DLD1 (cell line): ENCODE data around the gene KCNN4.

Experiments
- in situ Hi-C: cut with HindIII; loops from 2 replicates; pipeline ENCODE4 v1.10.0; 2017; ENCODE audit warnings: low sequenced_read_pairs

The KCNN4 gene

DNA sequence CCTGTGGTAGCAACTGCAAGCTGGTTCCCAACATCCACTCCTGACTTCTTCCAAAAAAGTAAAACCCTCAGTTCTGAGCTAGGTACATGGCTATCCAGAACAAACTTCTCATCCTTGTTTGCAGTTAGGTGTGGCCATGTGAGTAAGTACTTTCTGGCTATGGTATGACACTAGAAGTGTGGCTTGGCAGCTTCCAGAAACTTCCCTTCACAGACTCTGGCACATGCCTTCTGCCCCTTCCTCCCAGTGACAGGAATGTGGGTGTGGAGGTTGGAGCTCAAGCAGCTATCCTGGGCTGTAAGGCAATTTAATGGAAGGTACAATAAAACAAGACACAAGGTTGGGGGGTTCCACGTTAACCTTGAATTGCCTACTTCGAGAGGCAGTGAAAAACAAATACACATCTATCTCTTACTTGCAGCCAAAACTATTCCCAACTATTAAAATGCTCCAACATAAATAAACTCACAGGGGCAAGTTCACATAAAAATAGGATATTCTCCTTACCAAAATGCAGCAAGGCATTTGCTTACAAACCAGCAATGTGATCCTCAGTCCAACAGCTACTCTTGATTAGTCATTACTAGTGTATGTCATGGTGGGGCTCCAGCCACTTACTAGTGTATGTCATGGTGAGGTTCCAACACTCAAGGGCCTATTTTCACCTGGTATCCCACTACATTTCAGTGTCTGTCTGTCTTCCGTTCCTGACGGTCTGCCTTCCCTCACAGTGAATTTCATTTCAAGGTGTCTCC, 29.1 kb downstream of the KCNN4 start:
- in situ Hi-C loops, result no loop called here

DNA sequence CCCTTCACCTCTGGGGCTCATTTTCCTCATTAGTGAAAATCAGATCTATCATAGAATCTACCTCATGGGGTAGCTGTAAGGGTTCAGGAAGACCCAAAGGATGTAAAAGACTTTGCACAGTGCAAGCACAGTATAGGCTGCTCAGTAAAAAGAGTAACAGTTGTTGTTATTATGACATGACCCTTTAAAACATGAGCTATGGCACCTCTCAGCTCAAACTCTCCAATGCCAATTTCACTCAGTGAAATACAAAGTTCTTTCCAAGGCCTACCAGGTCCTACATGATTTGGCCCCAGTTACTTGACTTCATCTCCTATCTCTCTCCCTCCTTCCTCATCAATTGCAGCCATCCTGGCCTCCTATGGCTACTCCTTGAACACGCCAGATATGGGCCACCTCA, 30.9 kb downstream of the KCNN4 start:
- in situ Hi-C loops, result no loop called here

DNA sequence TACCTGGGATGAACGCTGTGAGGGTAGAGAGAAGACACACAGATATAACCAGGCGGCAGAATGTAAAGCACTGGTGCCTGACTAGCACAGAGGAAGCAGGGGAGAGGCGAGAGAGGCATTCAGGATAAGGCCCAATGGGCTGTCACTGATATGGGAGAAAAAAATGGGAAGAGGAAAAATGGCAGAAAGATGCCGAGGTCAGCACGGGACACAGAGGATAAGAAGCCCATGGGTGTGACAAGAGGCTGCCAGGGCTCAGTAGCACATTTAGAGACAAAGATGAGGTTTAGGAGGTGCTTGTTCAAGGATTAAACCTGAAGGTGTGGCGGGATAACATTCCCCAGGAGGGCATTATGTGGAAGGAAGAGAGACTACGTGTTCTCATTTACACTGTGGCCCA, 31.6 kb downstream of the KCNN4 start:
- in situ Hi-C loops, result no loop called here

DNA sequence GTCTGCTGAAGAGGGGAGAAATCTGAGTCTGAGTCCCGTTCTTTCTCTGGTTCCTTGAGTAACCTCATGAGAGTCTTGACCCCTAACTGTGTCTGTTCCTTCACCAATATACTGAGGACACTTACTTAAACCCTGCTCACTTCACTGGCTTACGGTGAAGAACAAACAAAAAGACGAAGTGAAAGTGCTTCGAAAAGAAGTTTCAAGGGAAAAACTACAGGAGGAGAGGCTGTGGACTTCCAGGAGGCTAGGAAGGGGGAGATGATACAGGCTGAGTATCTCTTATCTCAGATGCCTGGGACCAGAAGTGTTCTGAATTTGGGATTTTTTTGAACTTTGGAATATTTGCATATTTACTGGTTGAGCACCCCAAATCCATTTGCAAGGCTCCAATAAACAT, 32.1 kb downstream of the KCNN4 start:
- in situ Hi-C loops, result no loop called here

DNA sequence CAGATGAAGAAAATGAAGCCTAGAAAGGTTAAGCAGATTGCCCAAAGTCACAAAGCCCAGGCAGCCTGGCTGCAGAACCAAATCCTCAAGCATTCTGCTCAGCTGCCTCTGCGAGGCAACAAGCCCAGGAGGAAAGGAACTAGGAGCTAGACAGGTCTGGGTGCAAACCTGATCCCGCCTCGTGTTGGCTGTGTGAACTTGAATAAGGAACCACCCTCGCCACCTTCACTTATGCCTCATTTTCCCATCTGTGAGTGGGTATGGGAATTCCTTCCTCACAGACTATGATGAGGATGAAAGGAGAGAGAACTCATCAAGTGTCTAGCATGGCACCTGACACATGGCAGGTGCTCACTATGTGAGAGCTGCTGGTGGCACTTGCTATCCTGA, 32.6 kb downstream of the KCNN4 start:
- in situ Hi-C loops, result no loop called here

DNA sequence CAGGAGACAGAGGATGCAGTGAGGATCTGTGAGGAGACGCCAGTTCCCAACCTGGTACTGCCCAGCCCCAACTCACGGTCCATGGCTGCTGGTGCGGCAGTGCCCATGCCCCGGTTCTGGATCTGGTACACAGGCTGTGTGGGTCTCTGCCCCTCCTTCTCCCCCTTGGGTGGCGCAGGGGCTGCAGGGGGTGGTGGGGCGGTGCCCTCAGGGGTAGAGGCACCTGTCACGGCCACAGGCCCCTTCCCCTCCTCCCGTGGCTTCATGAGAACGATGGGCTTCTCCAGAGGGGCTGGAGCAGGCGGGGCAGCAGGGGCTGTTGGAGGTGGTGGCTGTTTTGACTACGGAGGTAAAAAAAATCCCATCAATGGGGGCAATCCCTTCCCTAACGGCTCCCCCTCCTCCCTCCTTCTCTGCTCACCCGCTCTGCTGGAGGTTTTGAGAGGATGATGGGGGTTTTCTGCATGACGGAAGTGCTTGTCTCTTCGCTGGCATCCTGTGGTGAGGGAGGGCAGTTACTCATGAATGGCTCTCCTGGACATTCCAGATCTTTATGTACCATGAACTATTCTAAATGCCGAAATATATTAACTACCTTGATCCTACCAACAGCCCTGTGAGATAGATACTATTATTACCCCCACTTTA, 33.1 kb downstream of the KCNN4 start:
- in situ Hi-C loops, result no loop called here

DNA sequence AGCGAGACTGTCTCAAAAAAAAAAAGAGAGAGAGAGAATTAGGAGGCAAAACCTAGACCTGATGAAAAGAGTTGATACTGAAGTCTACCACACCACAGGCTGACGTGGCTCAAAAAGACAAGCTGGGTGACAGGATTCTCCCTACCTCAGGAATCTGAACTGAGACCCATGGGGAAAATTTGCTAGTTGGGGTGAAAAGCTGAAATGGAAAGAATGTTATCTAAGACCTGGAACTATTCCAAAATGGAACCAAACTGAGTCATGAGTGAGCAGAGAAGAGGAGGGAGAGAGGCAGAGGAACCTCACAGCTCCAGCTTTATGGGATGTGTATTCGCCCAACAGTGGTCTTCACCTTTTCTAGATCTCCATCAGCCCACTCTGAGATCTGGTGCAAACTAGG, 37.7 kb downstream of the KCNN4 start:
- in situ Hi-C loops, result no loop called here

DNA sequence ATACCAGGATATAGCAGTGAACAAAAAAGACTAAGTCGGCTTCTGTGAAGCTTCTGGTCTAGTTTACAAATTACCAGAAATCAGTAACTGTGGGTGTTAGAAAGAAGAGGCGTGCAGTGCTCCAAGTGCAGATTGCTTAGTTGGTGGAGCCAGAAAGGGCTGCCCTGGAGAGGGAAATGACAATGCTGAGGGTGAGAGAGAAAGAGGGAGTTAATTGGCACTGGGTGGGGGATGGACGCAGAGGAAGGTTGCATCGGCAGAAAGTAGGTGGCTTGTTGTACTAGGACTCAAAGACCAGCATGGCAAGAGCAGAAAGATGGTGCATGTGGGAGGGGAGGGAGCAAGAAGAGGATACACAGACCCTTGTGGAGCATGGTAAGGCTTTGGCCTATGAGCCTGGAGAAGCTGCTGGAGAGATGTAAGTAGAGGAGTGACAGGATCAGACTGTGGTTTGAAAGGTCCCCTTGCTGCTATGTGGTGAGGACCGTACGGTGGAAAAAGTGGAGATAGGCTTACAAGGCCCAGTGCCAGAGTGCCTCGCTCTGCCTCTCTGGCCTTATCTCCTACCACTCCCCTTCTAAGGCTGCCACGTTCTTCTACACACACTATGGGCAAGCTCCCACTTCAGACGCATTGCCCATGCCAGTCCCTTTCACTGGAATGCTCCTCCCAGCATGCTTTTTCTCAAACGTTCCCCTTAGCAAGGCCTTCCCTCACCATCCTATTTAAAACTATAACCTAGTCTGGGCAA, 39.5 kb downstream of the KCNN4 start:
- in situ Hi-C loops, result no loop called here

DNA sequence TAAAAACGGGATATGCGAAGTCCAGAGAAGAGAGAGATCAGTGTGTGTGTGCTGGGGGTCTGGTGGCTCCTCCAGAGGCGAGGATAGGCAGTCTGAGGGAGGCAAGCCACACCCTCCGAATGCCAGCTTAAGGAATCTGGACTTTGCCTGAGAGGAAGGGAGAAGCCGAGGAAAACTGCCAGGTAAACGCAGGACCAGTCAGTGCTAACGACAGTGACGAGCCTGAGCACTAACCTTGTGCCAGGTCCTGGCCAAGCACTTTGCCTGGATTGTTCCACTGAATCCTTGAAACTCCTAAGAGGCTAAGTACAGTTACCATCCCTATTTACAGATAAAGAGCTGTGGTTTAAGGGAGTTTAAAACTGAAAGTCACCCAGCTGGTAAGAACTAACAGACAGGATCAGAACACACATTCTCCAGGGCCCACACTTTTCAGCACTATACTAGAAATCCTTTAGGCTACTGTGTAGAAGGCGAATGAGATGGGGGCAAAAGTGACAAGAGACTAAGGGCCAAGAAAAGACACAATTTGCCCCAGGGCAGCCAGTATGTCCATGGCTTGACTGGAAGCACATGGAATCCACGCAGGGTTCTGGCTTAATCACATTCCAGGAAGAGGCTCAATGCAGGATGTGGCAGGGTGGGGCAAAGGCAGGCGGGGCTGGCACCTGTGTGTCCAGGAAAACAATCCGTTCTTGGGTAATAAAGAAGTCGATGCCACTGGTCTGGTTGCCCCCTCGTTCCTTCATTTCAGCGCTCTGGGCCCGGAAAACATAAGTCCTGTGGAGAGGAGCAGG, 41.1 kb downstream of the KCNN4 start:
- in situ Hi-C loops, result no loop called here

DNA sequence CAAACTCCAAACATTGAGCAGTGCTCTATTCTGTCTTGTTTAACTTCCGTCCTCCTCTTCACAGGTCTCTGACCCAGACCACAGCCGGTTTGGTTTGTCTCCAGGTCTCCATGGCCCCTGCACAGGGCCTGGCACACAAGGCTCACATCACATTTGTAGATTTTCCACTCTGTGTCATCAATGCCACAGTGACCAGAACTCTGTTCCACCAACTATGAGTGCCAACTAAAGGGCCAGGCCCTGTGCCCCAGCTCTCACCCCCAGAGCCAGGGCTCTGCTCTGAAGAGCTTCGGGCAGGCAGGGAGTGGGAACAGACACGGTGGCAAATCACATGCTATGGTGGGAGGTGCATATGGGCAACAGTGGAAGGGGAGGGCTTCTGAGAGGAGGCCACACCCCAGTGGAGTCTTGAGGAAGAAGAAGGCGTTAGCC, 42.0 kb downstream of the KCNN4 start:
- in situ Hi-C loops, result no loop called here

DNA sequence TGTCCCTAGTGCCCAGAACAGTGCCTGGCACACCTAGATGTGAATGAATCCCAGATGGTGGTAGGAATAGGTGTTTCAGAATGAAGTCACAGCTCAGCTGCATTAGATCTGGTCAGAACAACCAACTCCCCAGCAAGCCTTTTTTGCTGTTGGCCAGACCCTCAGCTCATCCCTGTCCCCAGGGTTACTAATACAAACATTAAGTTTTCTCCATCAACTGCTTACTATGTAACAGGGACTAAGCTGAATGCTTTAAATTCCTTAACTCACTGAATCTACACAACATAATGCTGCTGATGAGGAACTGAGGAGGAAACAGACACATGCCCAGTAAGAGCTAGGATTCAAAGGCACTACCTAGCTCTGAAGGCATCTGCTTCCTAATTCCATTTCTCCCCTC, 44.8 kb downstream of the KCNN4 start:
- in situ Hi-C loops, result no loop called here

DNA sequence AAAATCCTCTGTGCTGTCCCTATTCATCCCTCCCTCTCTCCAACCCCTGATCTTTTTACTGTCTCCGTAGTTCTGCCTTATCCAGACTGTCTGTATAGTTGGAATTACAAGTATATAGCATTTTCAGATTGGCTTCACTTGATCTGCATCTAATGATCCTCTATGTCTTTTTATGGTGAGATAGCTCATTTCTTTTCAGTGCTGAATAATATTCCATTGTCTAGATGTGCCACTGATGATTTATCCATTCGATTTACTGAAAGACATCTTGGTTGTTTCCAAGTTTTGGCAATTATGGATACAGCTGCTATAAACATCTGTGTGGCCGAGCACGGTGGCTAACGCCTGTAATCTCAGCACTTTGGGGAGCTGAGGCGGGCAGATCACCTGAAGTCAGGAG, 45.8 kb downstream of the KCNN4 start:
- in situ Hi-C loops, result no loop called here

DNA sequence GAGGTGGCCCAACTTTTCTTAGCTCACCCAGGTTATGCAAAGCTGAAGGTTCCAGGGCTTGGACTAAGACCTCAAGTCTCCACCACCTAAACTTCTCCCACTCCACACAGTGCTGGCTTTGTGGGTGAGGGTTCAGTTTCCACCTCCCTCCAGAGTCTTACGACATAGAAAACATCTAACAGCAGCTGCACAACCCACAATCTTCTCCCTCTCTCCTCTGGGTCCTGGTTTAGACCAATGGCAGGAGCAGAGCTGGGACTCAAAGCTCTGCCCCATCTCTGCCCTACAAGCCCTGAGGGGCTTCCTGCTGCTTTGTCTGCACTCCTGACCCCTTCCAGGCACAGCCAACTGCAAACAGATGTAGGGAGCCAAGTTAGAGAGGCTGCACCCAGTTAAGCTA, 48.9 kb downstream of the KCNN4 start:
- in situ Hi-C loops, result no loop called here

DNA sequence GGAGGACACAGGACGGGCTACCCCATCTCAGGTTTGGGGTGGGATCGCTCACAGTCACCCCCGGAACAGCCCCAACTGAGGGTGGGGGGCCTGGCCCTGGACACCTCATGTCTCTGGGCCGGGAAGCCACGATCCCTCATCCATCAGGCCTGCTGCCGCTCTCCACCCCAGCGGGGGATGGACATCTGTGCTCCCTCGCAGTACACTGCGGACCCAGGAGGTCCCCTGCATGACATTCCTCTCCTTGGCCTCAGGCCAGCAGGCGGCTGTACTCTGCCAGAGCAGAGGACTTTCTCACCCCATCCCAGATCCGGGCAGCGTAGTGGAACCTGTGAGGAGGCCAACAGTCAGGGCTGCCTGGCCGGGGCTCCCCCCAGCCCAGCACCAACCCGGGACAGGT, 49.4 kb downstream of the KCNN4 start:
- in situ Hi-C loops, result no loop called here

DNA sequence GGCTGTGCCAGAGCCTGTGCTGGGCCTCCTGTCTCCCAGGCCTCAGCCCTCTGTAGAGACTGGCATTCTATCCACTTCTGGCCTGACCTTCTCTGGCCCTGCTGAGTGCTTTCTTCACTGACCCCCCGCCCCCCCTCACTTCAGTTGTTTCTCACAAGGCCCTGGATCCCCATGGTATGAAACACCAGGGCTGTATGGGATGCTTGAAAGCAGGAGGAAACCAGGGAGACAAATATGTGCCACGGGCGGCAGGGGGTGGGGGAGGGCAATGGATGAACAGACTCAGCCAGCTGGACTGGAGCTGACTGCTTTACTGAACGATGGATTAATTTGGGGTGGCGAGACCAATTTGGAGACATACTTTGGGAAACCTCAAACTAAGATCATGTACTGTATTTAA, 50.9 kb downstream of the KCNN4 start:
- in situ Hi-C loops, result no loop called here

DNA sequence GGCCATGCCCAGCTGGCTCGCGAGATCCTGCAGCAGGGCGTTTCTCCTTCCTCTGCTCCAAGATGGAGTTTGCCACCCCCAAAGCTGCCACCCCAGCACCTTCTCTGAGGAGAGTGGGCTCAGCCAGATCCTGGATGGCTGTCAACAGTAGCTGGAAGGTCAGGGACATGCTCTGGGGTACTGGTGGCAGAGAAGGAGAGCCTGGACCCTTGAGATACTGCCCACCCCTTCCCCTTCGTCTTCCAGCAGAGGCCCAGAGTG, 53.2 kb downstream of the KCNN4 start:
- in situ Hi-C loops, result no loop called here

DNA sequence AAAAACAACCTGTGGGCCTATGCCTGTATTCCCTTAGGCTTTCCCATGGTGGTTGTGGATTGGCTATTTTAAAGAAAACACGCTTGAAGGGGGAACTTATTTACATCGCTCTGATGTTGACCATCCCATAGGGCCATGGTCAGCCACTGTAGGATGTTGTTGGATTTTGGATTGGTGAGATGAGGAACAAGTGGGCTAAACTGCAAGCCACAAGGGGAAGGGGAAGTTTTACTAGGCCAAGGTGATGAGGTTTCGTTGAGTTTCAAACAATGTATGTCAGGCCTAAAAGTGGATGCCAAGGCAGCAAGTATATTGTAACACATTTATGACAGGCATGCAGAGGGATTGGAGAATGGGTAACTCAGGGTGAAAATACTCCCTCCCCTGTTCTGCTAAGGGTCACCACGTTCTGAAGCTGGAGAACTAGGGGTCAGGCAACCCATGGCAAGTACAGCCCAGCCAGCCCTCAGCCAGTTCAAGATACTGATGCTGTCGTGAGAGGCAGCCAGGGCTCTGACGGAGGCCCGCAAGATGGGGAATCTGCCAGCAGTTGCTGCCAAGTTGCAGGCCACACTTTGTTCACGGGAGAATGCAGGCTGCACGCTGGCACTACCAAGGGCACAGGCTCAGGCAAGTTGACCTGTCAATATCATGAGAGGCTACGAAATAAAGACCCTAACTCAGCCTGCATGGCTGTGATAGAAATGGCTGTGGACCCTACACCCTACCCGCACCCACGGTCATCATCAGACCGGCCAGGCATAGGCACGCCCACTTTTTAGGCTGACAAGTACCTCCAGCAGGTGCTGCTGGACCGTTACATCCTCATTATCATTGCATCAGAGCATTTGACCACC, 53.8 kb downstream of the KCNN4 start:
- in situ Hi-C loops, result no loop called here

DNA sequence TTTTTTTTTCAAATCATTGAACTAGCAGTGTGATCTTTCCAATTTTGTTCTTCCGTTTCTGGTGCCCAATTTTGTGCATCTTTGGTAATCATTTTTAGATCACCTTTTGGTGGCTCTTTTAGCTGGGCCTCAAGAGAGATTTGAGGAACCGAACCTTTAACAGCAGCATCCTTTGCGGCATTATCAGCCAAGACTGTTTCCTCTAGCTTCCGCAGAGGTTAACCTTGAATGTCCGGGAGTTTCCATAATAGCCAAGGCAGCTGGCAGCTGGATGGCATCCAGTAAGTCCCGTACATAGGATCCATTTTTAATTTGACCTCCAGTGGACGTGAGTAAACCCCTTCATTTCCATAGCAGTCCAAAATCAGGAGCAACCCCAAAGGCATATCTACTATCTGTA, 55.3 kb downstream of the KCNN4 start:
- in situ Hi-C loops, result no loop called here

DNA sequence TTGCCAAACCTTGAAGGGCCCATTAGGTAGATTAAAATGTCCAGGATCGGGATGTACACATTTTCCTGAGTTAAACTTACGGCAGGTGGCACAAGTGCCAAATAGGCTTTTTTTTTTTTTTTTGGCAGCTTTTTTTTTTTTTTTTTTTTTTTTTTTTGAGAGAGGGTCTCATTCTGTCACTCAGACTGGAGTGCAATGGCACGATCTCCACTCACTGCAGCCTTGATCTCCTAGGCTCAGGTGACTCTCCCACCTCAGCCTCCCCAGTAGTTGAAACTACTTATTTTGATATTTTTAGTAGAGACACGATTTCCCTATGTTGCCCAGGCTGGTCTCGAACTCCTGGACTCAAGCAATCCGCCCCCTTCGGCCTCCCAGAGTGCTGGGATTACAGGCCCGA, 55.9 kb downstream of the KCNN4 start:
- in situ Hi-C loops, result no loop called here

DNA sequence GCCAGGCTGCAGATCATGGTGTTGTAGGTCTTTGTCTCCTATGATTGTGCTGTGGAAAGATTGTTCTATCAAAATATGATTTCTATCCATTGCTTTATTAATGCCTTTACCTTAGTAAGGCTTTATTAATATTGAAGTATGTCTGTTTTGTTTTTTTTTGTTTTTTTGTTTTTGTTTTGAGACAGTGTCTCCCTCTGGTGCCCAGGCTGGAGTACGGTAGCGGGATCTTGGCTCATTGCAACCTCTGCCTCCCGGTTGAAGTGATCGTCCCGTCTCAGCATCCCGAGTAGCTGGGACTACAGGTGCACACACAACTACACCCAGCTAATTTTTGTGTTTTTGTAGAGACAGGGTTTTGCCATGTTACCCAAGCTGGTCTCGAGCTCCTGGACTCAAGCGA, 57.2 kb downstream of the KCNN4 start:
- in situ Hi-C loops, result no loop called here
